Endothelial cell of umbilical vein (primary cell): ENCODE data around the gene DNAI2. TPM values are rescaled to one million over a fixed set of nuclear protein-coding genes. Genes with fewer than 3 reads are reported as not detected.

Source experiments
- BruUV-seq: library from RNA; stranded (reverse); fragments of 400-500 nt; replicated peaks from 2 replicates; lab custom pipeline; 2021; lab: Mats Ljungman, UMichigan
- CTCF ChIA-PET: fragments of 300-600, 350-600 bp; sonication (Branson Sonifier 250); formaldehyde crosslinking; loops from one replicate; lab custom pipeline; 2021; ENCODE audit warnings: antibody characterized with exemption, inconsistent platforms; lab: Charles Lee
- POLR2A ChIA-PET: fragments of 300-600, 350-600 bp; sonication (Branson Sonifier 250); formaldehyde crosslinking; loops from one replicate; lab custom pipeline; 2021; ENCODE audit warnings: antibody characterized with exemption, inconsistent platforms; lab: Charles Lee
- DNase-seq: peaks from one replicate; pipeline ENCODE4 v3.0.0-alpha.2; 2011; ENCODE audit warnings: low read depth, low spot score
- FAIRE-seq: peaks from 2 replicates; lab custom pipeline; 2011; peaks lifted over from hg19 to GRCh38; lab: Jason Lieb, UNC
- H2AFZ ChIP-seq: 2 replicates; pipeline ENCODE4 v1.6.0; 2012; ENCODE audit warnings: low read depth, low read length, control low read depth, inconsistent platforms
- H3K27ac ChIP-seq: 2 replicates; pipeline ENCODE4 v1.5.1; 2011; ENCODE audit warnings: low read depth, mild to moderate bottlenecking, control low read depth, low read length, moderate library complexity; ENCODE audit not compliant: insufficient read depth
- H3K27me3 ChIP-seq, 2 experiments: 2 replicates each; pipeline versions ENCODE4 v1.6.0 to v1.6.1; 2011; ENCODE audit warnings: low read length in 2 of 2, mixed read lengths in 1 of 2; ENCODE audit not compliant: control insufficient read depth in 2 of 2, insufficient read depth in 2 of 2
- H3K36me3 ChIP-seq, 2 experiments: 2 replicates in 1 of 2; 3 replicates in 1 of 2; pipeline ENCODE4 v1.5.1; 2011; ENCODE audit warnings: low read length in 2 of 2, mild to moderate bottlenecking in 1 of 2, moderate library complexity in 1 of 2; ENCODE audit not compliant: control insufficient read depth in 2 of 2, insufficient read depth in 2 of 2; ENCODE audit errors: extremely low read depth in 1 of 2
- H3K4me1 ChIP-seq: 3 replicates; pipeline ENCODE4 v1.5.1; 2011; ENCODE audit warnings: mild to moderate bottlenecking, low read length; ENCODE audit not compliant: control insufficient read depth, insufficient read depth; ENCODE audit errors: extremely low read depth
- H3K4me2 ChIP-seq: 2 replicates; pipeline ENCODE4 v1.6.1; 2011; ENCODE audit warnings: low read length, control low read depth, mixed read lengths; ENCODE audit not compliant: insufficient read depth
- H3K4me3 ChIP-seq, 3 experiments: fragments of 200-600 bp in 1 of 3; sonication (generic), shearing (Covaris generic) in 1 of 3; replicated peaks in 1 of 3; 2 replicates each; pipeline ENCODE4 v1.5.1; 2011 to 2016; ENCODE audit warnings: control low read depth in 3 of 3, low read length in 3 of 3, mild to moderate bottlenecking in 2 of 3, inconsistent platforms in 1 of 3, low read depth in 1 of 3, moderate library complexity in 1 of 3; ENCODE audit not compliant: insufficient read depth in 1 of 3
- H3K79me2 ChIP-seq: 2 replicates; pipeline ENCODE4 v1.6.0; 2012; ENCODE audit warnings: low read length, inconsistent platforms; ENCODE audit not compliant: control insufficient read depth, insufficient read depth
- H3K9ac ChIP-seq: replicated peaks from 2 replicates; pipeline ENCODE3; 2011; ENCODE audit warnings: low read length, control low read depth; ENCODE audit not compliant: insufficient read depth; ENCODE audit errors: extremely low read depth
- H3K9me1 ChIP-seq: replicated peaks from 3 replicates; pipeline ENCODE4 v1.6.0; 2011; ENCODE audit warnings: mild to moderate bottlenecking, low read length; ENCODE audit not compliant: control insufficient read depth, insufficient read depth; ENCODE audit errors: extremely low read depth
- H3K9me3 ChIP-seq: replicated peaks from 2 replicates; pipeline ENCODE4 v1.5.1; 2012; ENCODE audit warnings: low read length, inconsistent platforms; ENCODE audit not compliant: control insufficient read depth, insufficient read depth
- H4K20me1 ChIP-seq: replicated peaks from 2 replicates; pipeline ENCODE3; 2011; ENCODE audit warnings: mild to moderate bottlenecking, low read length; ENCODE audit not compliant: control insufficient read depth, insufficient read depth; ENCODE audit errors: extremely low read depth
- CTCF ChIP-seq, 2 donors: IDR thresholded peaks; 1 replicate in 1 of 2; 2 replicates in 1 of 2; pipeline ENCODE4 v1.5.1; 2011; ENCODE audit warnings: low read length in 2 of 2, mild to moderate bottlenecking in 2 of 2, moderate library complexity in 2 of 2, control low read depth in 1 of 2, inconsistent platforms in 1 of 2, low read depth in 1 of 2; ENCODE audit not compliant: insufficient read depth in 1 of 2; ENCODE audit errors: extremely low read depth in 1 of 2
- EZH2 ChIP-seq: IDR thresholded peaks from 2 replicates; pipeline ENCODE4 v1.6.1; 2012; ENCODE audit warnings: borderline replicate concordance, low read depth, mild to moderate bottlenecking, moderate library complexity, low read length, inconsistent platforms; ENCODE audit not compliant: severe bottlenecking
- FOS ChIP-seq: IDR thresholded peaks from 2 replicates; pipeline ENCODE4 v1.6.1; 2011; ENCODE audit warnings: mild to moderate bottlenecking, low read length, moderate library complexity, borderline replicate concordance; ENCODE audit not compliant: insufficient read depth
- GATA2 ChIP-seq: IDR thresholded peaks from 2 replicates; pipeline ENCODE4 v1.7.0; 2011; ENCODE audit warnings: low read depth, mild to moderate bottlenecking, moderate library complexity, mixed read lengths, low read length; ENCODE audit not compliant: insufficient read length, insufficient read depth
- JUN ChIP-seq: IDR thresholded peaks from 2 replicates; pipeline ENCODE4 v1.6.1; 2011; ENCODE audit warnings: borderline replicate concordance, low read depth; ENCODE audit not compliant: insufficient read length, insufficient read depth
- MAX ChIP-seq: IDR thresholded peaks from 2 replicates; pipeline ENCODE4 v1.6.1; 2011; ENCODE audit not compliant: insufficient read depth, insufficient read length
- MYC ChIP-seq: IDR thresholded peaks from one replicate; pipeline ENCODE4 v1.6.1; 2011; ENCODE audit warnings: mild to moderate bottlenecking, low read depth, low read length
- POLR2A ChIP-seq: IDR thresholded peaks from 2 replicates; pipeline ENCODE4 v1.6.1; 2012; ENCODE audit warnings: low read depth, mild to moderate bottlenecking, control low read depth, low read length
- POLR2AphosphoS5 ChIP-seq: IDR thresholded peaks from 2 replicates; pipeline ENCODE4 v1.6.1; 2012; ENCODE audit warnings: low read depth, mild to moderate bottlenecking, control low read depth, low read length, moderate library complexity; ENCODE audit not compliant: insufficient read depth
- dilution Hi-C: fragments of 300-500 bp; cut with MboI; formaldehyde crosslinking; loops from one replicate; pipeline ENCODE4 v1.15.0; 2019; ENCODE audit warnings: low sequenced_read_pairs; ENCODE audit not compliant: extremely low pct_ligation_motif_present
- intact Hi-C: fragments of 100-400 bp; cut with micrococcal nuclease; formaldehyde crosslinking; loops from one replicate; pipeline ENCODE4 v1.10.0; 2022
- polyA plus RNA-seq, 4 experiments: library from polyadenylated mRNA; depleted of rRNA in 3 of 4; stranded (reverse) in 3 of 4; unstranded in 1 of 4; fragments of >200 nt; gene quantifications; 2 replicates each; pipeline versions ENCODE4 v1.2.1 to v1.2.3, GENCODE V29; 2011 to 2012; ENCODE audit warnings: missing spikeins in 1 of 4
- total RNA-seq: library from RNA; stranded (reverse); gene quantifications from 2 replicates; pipeline ENCODE4 v1.2.3, GENCODE V29; 2021

Gene DNAI2
- total and polyA plus RNA-seq, 2 donors (not counting 3 experiments of a cell fraction or from before 2014, with no cell fraction given), result not detected

- peaks cover 2% of the 10 kb centered on the region for H3K4me1 ChIP-seq
- H3K4me3 ChIP-seq, result no peak overlapping the region
- TF ChIP-seq MAX, result no peak
- TF ChIP-seq POLR2AphosphoS5, result no peak
- TF ChIP-seq FOS, result no peak
- TF ChIP-seq CTCF (IDR thresholded peaks at IDR 0.05; ENCODE audit: extremely low read depth in 1 of 2, insufficient read depth in 1 of 2, low read depth in 1 of 2, low read length in 2 of 2), result no peak
- no peak for TF ChIP-seq GATA2
- TF ChIP-seq JUN, result no peak
- TF ChIP-seq POLR2A, result no peak
- no peak for TF ChIP-seq MYC
- TF ChIP-seq EZH2, result no peak
- FAIRE-seq (no peak), DNase-seq (no peak)
- no peak overlapping the region for H2AFZ ChIP-seq
- H3K27me3 ChIP-seq, result peaks cover 0 to 4% of the 10 kb centered on the region in 2 experiments
- CTCF ChIA-PET, result no interaction called here
- no peaks in the 10 kb centered on the region for H4K20me1 ChIP-seq
- H3K9me3 ChIP-seq, result no peaks in the 10 kb centered on the region
- no peak overlapping the region for H3K9ac ChIP-seq
- intact Hi-C loops (no loop called here), dilution Hi-C loops (no loop called here)
- H3K9me1 ChIP-seq, result no peaks in the 10 kb centered on the region
- BruUV-seq, result no TSS peak
- H3K4me2 ChIP-seq, result no peak overlapping the region
- H3K79me2 ChIP-seq, result no peaks in the 10 kb centered on the region
- H3K36me3 ChIP-seq, result no peaks in the 10 kb centered on the region
- POLR2A ChIA-PET, result no interaction called here
- H3K27ac ChIP-seq, result no peak overlapping the region
These were observed 51.3 kb downstream of the DNAI2 start for GRCh38 chr17:74325376-74325742.
